ENCODE measurements around the gene COL6A3. TPM values are rescaled to one million over a fixed set of nuclear protein-coding genes. Genes with fewer than 3 reads are reported as not detected.

COL6A3 gene
- polyA plus RNA-seq, 1 donor (not counting 4 experiments of a cell fraction or from before 2014, with no cell fraction given) = not detected

DNA sequence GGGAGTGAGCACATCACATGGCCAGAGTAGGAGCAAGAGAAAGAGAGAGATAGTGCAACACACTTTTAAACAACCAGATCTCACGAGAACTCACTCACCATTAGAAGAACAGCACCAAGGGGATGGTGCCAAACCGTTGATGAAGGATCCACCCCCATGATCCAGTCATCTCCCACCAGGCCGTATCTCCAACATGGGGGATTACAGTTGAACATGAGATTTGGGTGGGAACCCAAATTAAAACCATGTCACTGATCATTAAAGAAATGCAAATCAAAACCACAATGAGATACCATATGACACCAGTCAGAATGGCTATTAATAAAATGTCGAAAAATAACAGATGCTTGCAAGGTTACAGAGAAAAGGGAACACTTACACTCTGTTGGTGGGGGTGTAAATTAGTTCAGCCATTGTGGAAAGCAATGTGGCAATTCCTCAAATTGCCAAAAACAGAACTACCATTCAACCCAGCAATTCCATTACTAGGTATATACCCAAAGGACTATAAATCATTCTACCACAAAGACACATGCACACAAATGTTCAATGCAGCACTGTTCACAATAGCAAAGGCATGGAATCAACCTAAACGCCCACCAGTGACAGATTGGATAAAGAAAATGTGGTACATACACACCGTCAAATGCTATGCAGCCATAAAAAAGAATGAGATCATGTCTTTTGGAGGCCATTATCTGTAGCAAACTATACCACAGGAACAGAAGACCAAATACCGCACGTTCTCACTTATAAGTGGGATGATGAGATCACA is 137.1 kb downstream of the COL6A3 start:
- Histone ChIP-seq H3K9me1 (ENCODE audit: control insufficient read depth, extremely low read depth, insufficient read depth, low read length) (no peaks in the 10 kb centered on the region), H3K4me3 (ENCODE audit: control insufficient read depth in 2 of 3, extremely low read depth in 1 of 3, insufficient read depth in 2 of 3, low read depth in 1 of 3, low read length in 3 of 3) (no peak overlapping the region), H3K9ac (ENCODE audit: control insufficient read depth, extremely low read depth, insufficient read depth, low read length) (no peak overlapping the region), H3K79me2 (ENCODE audit: control insufficient read depth, insufficient read depth, low read length) (no peaks in the 10 kb centered on the region), H4K20me1 (ENCODE audit: control insufficient read depth, extremely low read depth, insufficient read depth, low read length) (no peaks in the 10 kb centered on the region), H3K4me1 (ENCODE audit: control insufficient read depth, extremely low read depth, insufficient read depth, low read length) (no peaks in the 10 kb centered on the region), H3K27me3 (ENCODE audit: control insufficient read depth, extremely low read depth, insufficient read depth, low read length) (peaks cover 5% of the 10 kb centered on the region), H2AFZ (ENCODE audit: control insufficient read depth, low read length) (no peak overlapping the region), H3K27ac (ENCODE audit: control insufficient read depth, insufficient read depth, low read length) (no peak overlapping the region), H3K4me2 (ENCODE audit: control insufficient read depth, extremely low read depth, insufficient read depth, low read depth, low read length) (no peak overlapping the region), H3K9me3 (ENCODE audit: control insufficient read depth, low read depth, low read length) (no peaks in the 10 kb centered on the region), H3K36me3 (ENCODE audit: control insufficient read depth in 2 of 2, extremely low read depth in 1 of 2, insufficient read depth in 2 of 2, low read length in 2 of 2) (no peaks in the 10 kb centered on the region)
- dilution Hi-C loops (cut with MboI; ENCODE audit: extremely low pct_ligation_motif_present, low sequenced_read_pairs) = no loop called here
- TF ChIP-seq, protein P1, sequence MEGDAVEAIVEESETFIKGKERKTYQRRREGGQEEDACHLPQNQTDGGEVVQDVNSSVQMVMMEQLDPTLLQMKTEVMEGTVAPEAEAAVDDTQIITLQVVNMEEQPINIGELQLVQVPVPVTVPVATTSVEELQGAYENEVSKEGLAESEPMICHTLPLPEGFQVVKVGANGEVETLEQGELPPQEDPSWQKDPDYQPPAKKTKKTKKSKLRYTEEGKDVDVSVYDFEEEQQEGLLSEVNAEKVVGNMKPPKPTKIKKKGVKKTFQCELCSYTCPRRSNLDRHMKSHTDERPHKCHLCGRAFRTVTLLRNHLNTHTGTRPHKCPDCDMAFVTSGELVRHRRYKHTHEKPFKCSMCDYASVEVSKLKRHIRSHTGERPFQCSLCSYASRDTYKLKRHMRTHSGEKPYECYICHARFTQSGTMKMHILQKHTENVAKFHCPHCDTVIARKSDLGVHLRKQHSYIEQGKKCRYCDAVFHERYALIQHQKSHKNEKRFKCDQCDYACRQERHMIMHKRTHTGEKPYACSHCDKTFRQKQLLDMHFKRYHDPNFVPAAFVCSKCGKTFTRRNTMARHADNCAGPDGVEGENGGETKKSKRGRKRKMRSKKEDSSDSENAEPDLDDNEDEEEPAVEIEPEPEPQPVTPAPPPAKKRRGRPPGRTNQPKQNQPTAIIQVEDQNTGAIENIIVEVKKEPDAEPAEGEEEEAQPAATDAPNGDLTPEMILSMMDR (optimal IDR thresholded peaks at IDR 0.05 in 1 of 3, IDR thresholded peaks at IDR 0.05 in 1 of 3, conservative IDR thresholded peaks at IDR 0.05 in 1 of 3; ENCODE audit: extremely low read depth in 1 of 3, insufficient read depth in 2 of 3, low read length in 3 of 3) = no peak
- TF ChIP-seq EZH2 (IDR thresholded peaks at IDR 0.05; ENCODE audit: low read length) = no peak
- no peak for FAIRE-seq
- DNase-seq (ENCODE audit: low read depth, low spot score) = no peak

Other genes starting within 250 kb of the COL6A3 start
- gene MLPH, start 73.1 kb upstream of the COL6A3 start, polyA plus RNA-seq = 0.67 to 1.8 TPM (median 1.0 TPM) in 3 replicates
- not detected in 3 replicates for gene PRLH, start 152.4 kb upstream of the COL6A3 start, polyA plus RNA-seq
- gene RAB17, start 176.6 kb upstream of the COL6A3 start, polyA plus RNA-seq = 1.4 to 3.7 TPM (median 2.4 TPM) in 3 replicates
- gene LRRFIP1, start 213.4 kb upstream of the COL6A3 start, polyA plus RNA-seq = 69.7 to 115 TPM (median 112 TPM) in 3 replicates